ENCODE data around the gene FAM240A.

Gene FAM240A

GRCh38 chr3:46612324-46612723, at the start of gene FAM240A:
Gene FAM240A (plus strand): TSS chr3:46612525. CDS start chr3:46612684, 159 bp downstream.
- no peak within 1 kb of the TSS for H3K27ac ChIP-seq
- TF ChIP-seq ZFX (IDR thresholded peaks at IDR 0.05) (no peak), CTCF (conservative IDR thresholded peaks at IDR 0.05) (no peak)

GRCh38 chr3:46564190-46565021, 47.9 kb upstream of the FAM240A start:
- TF ChIP-seq ZFX (IDR thresholded peaks at IDR 0.05) (no peak), CTCF (conservative IDR thresholded peaks at IDR 0.05) (no peak)
- no peak overlapping the region for H3K27ac ChIP-seq

GRCh38 chr3:46565077-46565476, 47.2 kb upstream of the FAM240A start:
- TF ChIP-seq ZFX (IDR thresholded peaks at IDR 0.05): no peak
- TF ChIP-seq CTCF (conservative IDR thresholded peaks at IDR 0.05): no peak
- H3K27ac ChIP-seq: no peak overlapping the region

GRCh38 chr3:46565607-46566039, 46.7 kb upstream of the FAM240A start:
- no peak overlapping the region for H3K27ac ChIP-seq
- no peak for TF ChIP-seq ZFX (IDR thresholded peaks at IDR 0.05)
- no peak for TF ChIP-seq CTCF (conservative IDR thresholded peaks at IDR 0.05)

GRCh38 chr3:46566040-46566641, 46.2 kb upstream of the FAM240A start, which contains the start of gene LRRC2:
Gene LRRC2 (minus strand): TSS chr3:46566302. CDS start chr3:46551591, 14,711 bp downstream.
- no peak within 1 kb of the TSS for H3K27ac ChIP-seq
- TF ChIP-seq CTCF (conservative IDR thresholded peaks at IDR 0.05) (no peak), ZFX (IDR thresholded peaks at IDR 0.05) (no peak)

- no peak for TF ChIP-seq ZFX (IDR thresholded peaks at IDR 0.05)
- no peak for TF ChIP-seq CTCF (conservative IDR thresholded peaks at IDR 0.05)
- no peak overlapping the region for H3K27ac ChIP-seq
Measured at GRCh38 chr3:46571684-46572083, 40.6 kb upstream of the FAM240A start.

GRCh38 chr3:46573701-46574100, 38.6 kb upstream of the FAM240A start:
- TF ChIP-seq CTCF (conservative IDR thresholded peaks at IDR 0.05) (no peak), ZFX (IDR thresholded peaks at IDR 0.05) (no peak)

More at GRCh38 chr3:46573701-46574100, 38.6 kb upstream of the FAM240A start:
- H3K27ac ChIP-seq: no peak overlapping the region
